Measurements from ENCODE around the gene SLC25A34. TPM values are rescaled to one million over a fixed set of nuclear protein-coding genes. Genes with fewer than 3 reads are reported as not detected.

SLC25A34 gene
- total RNA-seq, 2 experiments from 2014 or later = 1.4 to 2.2 TPM

- H3K4me3 ChIP-seq (ENCODE audit: low read depth, low read length, poor library complexity, severe bottlenecking) = no peak overlapping the region
- no peaks in the 10 kb centered on the region for H3K79me2 ChIP-seq (ENCODE audit: insufficient read depth, low read depth, low read length)
- ChIA-PET POLR2A (no interaction called here), CTCF (ENCODE audit: unreplicated experiment) (no interaction called here)
- no peak overlapping the region for H3K4me2 ChIP-seq (ENCODE audit: low read length)
- H3K9me3 ChIP-seq (ENCODE audit: low read length) = no peaks in the 10 kb centered on the region
- no peaks in the 10 kb centered on the region for H3K9me2 ChIP-seq (ENCODE audit: insufficient read depth, low read length)
- intact Hi-C loops (cut with micrococcal nuclease; ENCODE audit: unreplicated experiment) = no loop called here
- H3K36me3 ChIP-seq (ENCODE audit: insufficient read depth, low read length) = no peaks in the 10 kb centered on the region
- H4K20me1 ChIP-seq (ENCODE audit: insufficient read depth, low read length) = no peaks in the 10 kb centered on the region
- no peak overlapping the region for H3K27ac ChIP-seq (ENCODE audit: low read depth, low read length, poor library complexity, severe bottlenecking)
- H3K4me1 ChIP-seq (ENCODE audit: insufficient read depth, low read length, poor library complexity, severe bottlenecking) = no peaks in the 10 kb centered on the region
- no peak for DNase-seq (ENCODE audit: low spot score)
- TF ChIP-seq EZH2phosphoT487 (IDR thresholded peaks at IDR 0.05; ENCODE audit: borderline replicate concordance, low read depth, low read length) (no peak), CTCF (conservative IDR thresholded peaks at IDR 0.05; ENCODE audit: low read length) (no peak)
- BruUV-seq (replicated peaks) = no TSS peak
- no peak overlapping the region for H2AFZ ChIP-seq (ENCODE audit: low read length)
Measured at GRCh38 chr1:15758953-15759661, 23.0 kb downstream of the SLC25A34 start.

GRCh38 chr1:15760520-15761211 is 24.6 kb downstream of the SLC25A34 start:
- H3K9me3 ChIP-seq (ENCODE audit: low read length) = no peaks in the 10 kb centered on the region
- H3K36me3 ChIP-seq (ENCODE audit: insufficient read depth, low read length) = no peaks in the 10 kb centered on the region
- no peaks in the 10 kb centered on the region for H3K4me1 ChIP-seq (ENCODE audit: insufficient read depth, low read length, poor library complexity, severe bottlenecking)
- intact Hi-C loops (cut with micrococcal nuclease; ENCODE audit: unreplicated experiment) = no loop called here
- CTCF ChIA-PET (ENCODE audit: unreplicated experiment) = no interaction called here
- no peaks in the 10 kb centered on the region for H3K9me2 ChIP-seq (ENCODE audit: insufficient read depth, low read length)
- H3K27ac ChIP-seq (ENCODE audit: low read depth, low read length, poor library complexity, severe bottlenecking) = no peak overlapping the region
- TF ChIP-seq EZH2phosphoT487 (IDR thresholded peaks at IDR 0.05; ENCODE audit: borderline replicate concordance, low read depth, low read length) (no peak), CTCF (conservative IDR thresholded peaks at IDR 0.05; ENCODE audit: low read length) (no peak)
- no peak overlapping the region for H3K4me2 ChIP-seq (ENCODE audit: low read length)
- no peaks in the 10 kb centered on the region for H4K20me1 ChIP-seq (ENCODE audit: insufficient read depth, low read length)
- H3K79me2 ChIP-seq (ENCODE audit: insufficient read depth, low read depth, low read length) = no peaks in the 10 kb centered on the region
- BruUV-seq (replicated peaks) = no TSS peak
- no peak overlapping the region for H3K4me3 ChIP-seq (ENCODE audit: low read depth, low read length, poor library complexity, severe bottlenecking)
- POLR2A ChIA-PET = interaction anchor here (0.6 kb wide), 1 partner anchor 354 kb away, joined by 3 read pairs; no protein-coding TSS in a partner anchor
- no peak overlapping the region for H2AFZ ChIP-seq (ENCODE audit: low read length)
- DNase-seq (ENCODE audit: low spot score) = no peak
